WERI-Rb-1 (cell line): ENCODE results near the gene DGAT2.

Experiments
- DNase-seq: peaks from one replicate; pipeline ENCODE4 v3.0.0-alpha.2; 2020
- H3K27ac ChIP-seq: fragments of 250-450 bp; sonication (Bioruptor Pico); 2 replicates; pipeline ENCODE4 v1.5.1; 2020; ENCODE audit warnings: mild to moderate bottlenecking, moderate library complexity
- H3K27me3 ChIP-seq: fragments of 250-450 bp; sonication (Bioruptor Pico); 2 replicates; pipeline ENCODE4 v1.5.1; 2021; ENCODE audit warnings: mild to moderate bottlenecking, low read depth, moderate library complexity; ENCODE audit not compliant: insufficient read depth, severe bottlenecking
- H3K36me3 ChIP-seq: fragments of 250-450 bp; sonication (Bioruptor Pico); 2 replicates; pipeline ENCODE4 v1.5.1; 2020; ENCODE audit warnings: mild to moderate bottlenecking, moderate library complexity
- H3K4me3 ChIP-seq: 2 replicates; pipeline ENCODE4 v1.5.1; 2011; ENCODE audit warnings: low read depth, mild to moderate bottlenecking, control low read depth, low read length
- H3K9me3 ChIP-seq: fragments of 250-450 bp; sonication (Bioruptor Pico); 2 replicates; pipeline ENCODE4 v1.5.1; 2021; ENCODE audit warnings: mild to moderate bottlenecking, moderate library complexity; ENCODE audit not compliant: severe bottlenecking
- CTCF ChIP-seq: IDR thresholded peaks from 2 replicates; pipeline ENCODE4 v1.5.1; 2011; ENCODE audit warnings: low read depth, mild to moderate bottlenecking, control low read depth, inconsistent platforms, low read length

Gene DGAT2

GRCh38 chr11:75802913-75803820 lies 34.6 kb downstream of the DGAT2 start:
- H3K9me3 ChIP-seq = no peaks in the 10 kb centered on the region
- no peaks in the 10 kb centered on the region for H3K27me3 ChIP-seq
- no peaks in the 10 kb centered on the region for H3K36me3 ChIP-seq
- H3K4me3 ChIP-seq = no peak overlapping the region
- peak; percentile 71 for DNase-seq
- peak; percentile 93 for TF ChIP-seq CTCF
- H3K27ac ChIP-seq = no peak overlapping the region

GRCh38 chr11:75809111-75809510 lies 40.5 kb downstream of the DGAT2 start:
- Histone ChIP-seq H3K27ac (no peak overlapping the region), H3K4me3 (no peak overlapping the region), H3K9me3 (no peaks in the 10 kb centered on the region), H3K27me3 (no peaks in the 10 kb centered on the region), H3K36me3 (no peaks in the 10 kb centered on the region)
- no peak for TF ChIP-seq CTCF
- DNase-seq = no peak

- Histone ChIP-seq H3K27ac (no peak overlapping the region), H3K4me3 (no peak overlapping the region), H3K36me3 (no peaks in the 10 kb centered on the region), H3K27me3 (no peaks in the 10 kb centered on the region), H3K9me3 (no peaks in the 10 kb centered on the region)
- no peak for TF ChIP-seq CTCF
- no peak for DNase-seq
These were observed 41.4 kb downstream of the DGAT2 start for GRCh38 chr11:75809991-75810390.

GRCh38 chr11:75810637-75811390 lies 42.2 kb downstream of the DGAT2 start:
- Histone ChIP-seq H3K4me3 (no peak overlapping the region), H3K27me3 (no peaks in the 10 kb centered on the region), H3K27ac (no peak overlapping the region), H3K9me3 (no peaks in the 10 kb centered on the region), H3K36me3 (peaks cover 4% of the 10 kb centered on the region)
- TF ChIP-seq CTCF = no peak
- no peak for DNase-seq

- Histone ChIP-seq H3K27me3 (no peaks in the 10 kb centered on the region), H3K9me3 (no peaks in the 10 kb centered on the region), H3K36me3 (peaks cover 4% of the 10 kb centered on the region), H3K27ac (no peak overlapping the region), H3K4me3 (no peak overlapping the region)
- DNase-seq = no peak
- no peak for TF ChIP-seq CTCF
These were observed 42.9 kb downstream of the DGAT2 start for GRCh38 chr11:75811485-75811884.
